Vagina (tissue), 2 donors: ENCODE results near the gene CP. TPM values are rescaled to one million over a fixed set of nuclear protein-coding genes. Genes with fewer than 3 reads are reported as not detected.
A peak's percentile ranks its signal among the peaks of the same experiment; 100 is the strongest.

Source experiments
- DNase-seq, 2 donors: peaks; one replicate each; pipeline ENCODE4 v3.0.0-alpha.2; 2017; ENCODE audit errors: extremely low spot score in 2 of 2
- H3K27ac ChIP-seq: fragments of 200-600 bp; sonication (generic); one replicate; pipeline ENCODE4 v1.5.1; 2019
- H3K27me3 ChIP-seq: fragments of 200-600 bp; sonication (generic); one replicate; pipeline ENCODE4 v1.5.1; 2019
- H3K36me3 ChIP-seq, 2 donors: fragments of 200-600 bp; sonication (generic); one replicate each; pipeline ENCODE4 v1.5.1; 2017 to 2019
- H3K4me1 ChIP-seq: fragments of 200-600 bp; sonication (generic); one replicate; pipeline ENCODE4 v1.5.1; 2019
- H3K4me3 ChIP-seq, 2 donors: fragments of 200-600 bp; sonication (generic); 1 replicate in 1 of 2; 2 replicates in 1 of 2; pipeline ENCODE4 v1.5.1; 2016 to 2019
- H3K9me3 ChIP-seq: fragments of 200-600 bp; sonication (generic); one replicate; pipeline ENCODE4 v1.5.1; 2019
- CTCF ChIP-seq, 3 experiments: fragments of 450-650 bp in 2 of 3; fragments of 200-600 bp in 1 of 3; sonication (generic) in 1 of 3; IDR thresholded peaks; one replicate each; pipeline ENCODE4 v1.5.1; 2017 to 2019; ENCODE audit warnings: antibody characterized with exemption in 3 of 3, mild to moderate bottlenecking in 2 of 3, moderate library complexity in 2 of 3
- POLR2A ChIP-seq, 2 donors: fragments of 450-650 bp; IDR thresholded peaks; one replicate each; pipeline ENCODE4 v1.6.1; 2017; ENCODE audit warnings: antibody characterized with exemption in 2 of 2, mild to moderate bottlenecking in 2 of 2, moderate library complexity in 2 of 2
- POLR2AphosphoS5 ChIP-seq, 2 donors: sonication (generic); formaldehyde crosslinking; IDR thresholded peaks; one replicate each; pipeline ENCODE4 v1.9.0; 2017; ENCODE audit warnings: antibody characterized with exemption in 2 of 2, mild to moderate bottlenecking in 2 of 2, low read depth in 1 of 2; ENCODE audit not compliant: insufficient read depth in 1 of 2
- intact Hi-C: fragments of 100-400 bp; cut with DNase I; formaldehyde crosslinking; loops from one replicate; pipeline ENCODE4 v1.15.1; 2023
- total RNA-seq: library from RNA; depleted of rRNA; stranded (reverse); fragments of >200 nt; gene quantifications from one replicate; pipeline ENCODE4 v1.2.3, GENCODE V29; 2016

Gene CP
- total RNA-seq, 1 donor from 2014 or later = 26.3 TPM

- Histone ChIP-seq H3K27me3 (no peaks in the 10 kb centered on the region), H3K4me1 (peaks cover 30% of the 10 kb centered on the region), H3K27ac (no peak overlapping the region), H3K9me3 (no peaks in the 10 kb centered on the region), H3K4me3 (no peak overlapping the region), H3K36me3 (no peaks in the 10 kb centered on the region)
- TF ChIP-seq POLR2A (IDR thresholded peaks at IDR 0.05) (no peak), POLR2AphosphoS5 (IDR thresholded peaks at IDR 0.05; ENCODE audit: insufficient read depth in 1 of 2, low read depth in 1 of 2) (no peak), CTCF (IDR thresholded peaks at IDR 0.05) (no peak)
- DNase-seq = no peak
- intact Hi-C loops = no loop called here
Measured at GRCh38 chr3:149134575-149134974, 87.1 kb downstream of the CP start.

- H3K27ac ChIP-seq = no peak overlapping the region
Measured at GRCh38 chr3:149131589-149131988, 90.0 kb downstream of the CP start.

GRCh38 chr3:149129326-149130205, 92.1 kb downstream of the CP start, which contains the start of gene HPS3:
Gene HPS3, plus strand, starts transcription at chr3:149129638. Its CDS starts 86 bp downstream, at chr3:149129724.
- Histone ChIP-seq H3K36me3 (no peaks in the 10 kb centered on the region), H3K4me3 (peak within 1 kb of the TSS; percentile 78 to 94), H3K9me3 (no peaks in the 10 kb centered on the region), H3K27me3 (no peaks in the 10 kb centered on the region), H3K4me1 (peaks cover 31% of the 10 kb centered on the region), H3K27ac (peak within 1 kb of the TSS; percentile 80)
- TF ChIP-seq POLR2A (IDR thresholded peaks at IDR 0.05) (peak; percentile 64 to 95), POLR2AphosphoS5 (IDR thresholded peaks at IDR 0.05; ENCODE audit: insufficient read depth in 1 of 2, low read depth in 1 of 2) (peak; percentile 93 to 98), CTCF (IDR thresholded peaks at IDR 0.05) (peak in 1 of 3 experiments; percentile 24)
- intact Hi-C loops = loop anchor here (5.0 kb wide), 1 partner anchor 172 kb away; no protein-coding TSS in a partner anchor
- peak in 1 of 2 donors; percentile 93 for DNase-seq

More at GRCh38 chr3:149131589-149131988, 90.0 kb downstream of the CP start:
- no peak for DNase-seq
- H3K27me3 ChIP-seq = no peaks in the 10 kb centered on the region
- intact Hi-C loops = no loop called here
- H3K9me3 ChIP-seq = no peaks in the 10 kb centered on the region
- peaks cover 36% of the 10 kb centered on the region for H3K4me1 ChIP-seq
- no peak for TF ChIP-seq POLR2A (IDR thresholded peaks at IDR 0.05)
- TF ChIP-seq POLR2AphosphoS5 (IDR thresholded peaks at IDR 0.05; ENCODE audit: insufficient read depth in 1 of 2, low read depth in 1 of 2) = no peak
- no peak for TF ChIP-seq CTCF (IDR thresholded peaks at IDR 0.05)
- H3K4me3 ChIP-seq = no peak overlapping the region
- H3K36me3 ChIP-seq = no peaks in the 10 kb centered on the region

- no peak for DNase-seq
- intact Hi-C loops = loop anchor here (5.0 kb wide), 1 partner anchor 172 kb away; no protein-coding TSS in a partner anchor
- H3K9me3 ChIP-seq = no peaks in the 10 kb centered on the region
- H3K4me1 ChIP-seq = peaks cover 24% of the 10 kb centered on the region
- H3K4me3 ChIP-seq = peak overlapping the region; percentile 78 to 94
- no peaks in the 10 kb centered on the region for H3K27me3 ChIP-seq
- TF ChIP-seq POLR2A (IDR thresholded peaks at IDR 0.05) (no peak), CTCF (IDR thresholded peaks at IDR 0.05) (no peak), POLR2AphosphoS5 (IDR thresholded peaks at IDR 0.05; ENCODE audit: insufficient read depth in 1 of 2, low read depth in 1 of 2) (no peak)
- H3K36me3 ChIP-seq = no peaks in the 10 kb centered on the region
- peak overlapping the region; percentile 80 for H3K27ac ChIP-seq
Measured at GRCh38 chr3:149128821-149129220, 92.8 kb downstream of the CP start.
